ENCODE results near the gene ENOX1.

GRCh38 chr13:43185226-43185625 is 601.5 kb downstream of the ENOX1 start:
- TF ChIP-seq EZH2phosphoT487 (IDR thresholded peaks at IDR 0.05; ENCODE audit: borderline replicate concordance, low read length) (no peak), CTCF (conservative IDR thresholded peaks at IDR 0.05; ENCODE audit: low read depth, low read length) (no peak), EZH2 (IDR thresholded peaks at IDR 0.05; ENCODE audit: low read length, unreplicated experiment) (no peak)
